SK-N-DZ (cell line): Measurements from ENCODE around the gene PRKG1.

Experiments
- DNase-seq: peaks from one replicate; pipeline ENCODE4 v3.0.0-alpha.2; 2015; ENCODE audit warnings: low spot score

PRKG1 gene

DNA sequence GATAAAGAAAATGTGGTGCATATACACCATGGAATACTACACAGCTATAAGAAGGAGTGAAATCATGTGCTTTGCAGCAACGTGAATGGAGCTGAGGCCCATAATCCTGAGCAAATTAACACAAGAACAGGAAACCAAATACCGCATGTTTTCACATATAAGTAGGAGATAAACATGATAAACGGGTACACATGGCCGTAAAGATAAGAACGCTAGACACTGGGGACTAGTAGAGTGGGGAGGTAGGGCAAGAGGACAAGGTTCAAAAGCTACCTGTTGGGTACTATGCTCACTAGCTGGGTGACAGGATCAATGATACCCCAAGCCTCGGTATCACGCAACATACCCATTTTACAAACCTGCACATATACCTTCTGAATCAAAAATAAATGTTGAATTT, 511.5 kb downstream of the PRKG1 start:
- DNase-seq = no peak

DNA sequence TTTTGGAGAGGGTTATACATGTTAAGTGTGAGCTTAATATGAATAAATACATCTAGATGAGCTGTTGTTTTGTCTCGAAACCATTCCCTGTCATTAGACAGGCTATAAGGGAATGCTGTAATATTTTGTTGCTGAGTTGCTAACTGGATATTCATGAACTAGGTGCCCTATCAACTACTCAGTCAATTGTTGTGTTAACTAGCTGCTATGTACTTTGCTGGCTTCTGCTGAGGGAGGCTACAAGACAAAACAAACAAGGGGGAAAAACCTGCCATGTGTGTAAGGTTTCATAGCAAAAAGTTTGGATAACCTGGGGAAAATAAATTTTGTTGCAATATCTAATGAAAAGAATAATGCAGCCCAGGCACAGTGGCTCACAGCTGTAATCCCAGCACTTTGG, 514.7 kb downstream of the PRKG1 start:
- DNase-seq = no peak

DNA sequence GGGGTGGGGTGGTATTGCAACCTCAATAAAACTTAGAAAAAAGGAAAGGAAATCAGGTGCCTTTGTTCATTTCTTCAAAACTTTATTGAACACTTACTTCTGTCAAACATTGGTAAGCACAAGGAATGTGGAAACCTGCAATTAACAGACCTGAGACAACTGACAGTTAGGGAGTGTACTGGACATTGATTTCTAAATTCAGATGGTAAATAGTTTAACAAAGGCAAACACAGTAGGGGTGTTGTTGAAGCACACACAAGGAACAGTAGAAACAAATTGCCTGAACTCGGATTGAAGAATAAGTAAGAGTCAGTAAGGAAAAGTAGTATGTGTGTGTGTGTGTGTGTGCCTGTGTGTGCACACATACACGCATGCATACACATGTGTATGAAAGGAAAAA, 516.5 kb downstream of the PRKG1 start:
- DNase-seq = no peak

GRCh38 chr10:51596695-51597094, 522.4 kb downstream of the PRKG1 start:
- no peak for DNase-seq

GRCh38 chr10:51599647-51600046, 525.4 kb downstream of the PRKG1 start:
- DNase-seq = no peak

- no peak for DNase-seq
Observed at GRCh38 chr10:51602326-51602725, 528.0 kb downstream of the PRKG1 start.

DNA sequence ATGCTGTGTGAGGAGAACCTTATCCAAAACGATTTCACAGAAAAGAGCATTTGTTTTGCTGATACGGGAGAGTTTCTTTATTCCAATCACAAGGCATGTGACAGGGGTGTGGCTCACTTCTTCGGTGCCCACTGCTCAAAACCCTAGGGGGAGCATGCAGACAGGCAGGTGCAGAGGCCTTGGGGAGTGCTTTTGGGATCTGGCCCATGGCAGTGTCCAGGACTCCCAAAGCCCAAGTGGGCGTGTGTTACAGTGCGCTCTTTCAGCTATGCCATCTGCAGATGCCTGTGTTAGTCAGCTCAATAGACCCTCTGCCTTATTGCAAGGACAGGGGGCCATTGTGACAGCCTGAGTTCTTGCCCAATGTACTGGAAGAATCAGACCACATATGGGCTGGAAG, 530.3 kb downstream of the PRKG1 start:
- DNase-seq = no peak

DNA sequence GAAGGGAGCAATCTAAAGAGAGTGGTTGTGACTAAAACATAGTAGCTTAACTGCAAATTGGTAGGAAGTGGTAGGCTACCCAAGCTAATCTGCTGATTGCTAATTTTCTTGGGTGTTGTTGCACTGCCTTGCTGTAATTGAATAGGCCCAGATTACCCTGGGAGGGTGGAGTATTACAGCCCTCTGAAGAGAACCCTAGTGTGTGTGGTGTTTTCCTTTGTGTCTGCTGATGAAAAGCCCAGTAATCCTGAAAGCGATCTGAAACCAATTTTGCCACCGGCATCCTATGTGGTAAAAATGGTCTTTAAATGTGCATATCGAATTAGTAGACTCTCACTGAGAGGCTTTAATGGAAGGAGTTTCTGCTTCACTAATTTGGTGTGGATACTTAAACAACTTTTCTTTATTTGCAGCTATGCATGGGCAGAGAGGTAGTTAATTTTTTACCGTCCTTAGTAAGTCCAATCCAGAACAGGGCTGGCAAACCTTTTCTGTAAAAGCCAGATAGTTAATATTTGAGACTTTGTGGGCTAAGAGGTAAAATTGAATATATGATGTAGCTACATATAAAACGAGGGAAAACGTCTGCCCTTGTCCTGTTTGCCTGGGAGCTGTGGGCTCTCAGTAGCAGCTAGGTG, 532.7 kb downstream of the PRKG1 start:
- DNase-seq = no peak

GRCh38 chr10:51607463-51607835, 533.2 kb downstream of the PRKG1 start:
- DNase-seq = no peak

DNA sequence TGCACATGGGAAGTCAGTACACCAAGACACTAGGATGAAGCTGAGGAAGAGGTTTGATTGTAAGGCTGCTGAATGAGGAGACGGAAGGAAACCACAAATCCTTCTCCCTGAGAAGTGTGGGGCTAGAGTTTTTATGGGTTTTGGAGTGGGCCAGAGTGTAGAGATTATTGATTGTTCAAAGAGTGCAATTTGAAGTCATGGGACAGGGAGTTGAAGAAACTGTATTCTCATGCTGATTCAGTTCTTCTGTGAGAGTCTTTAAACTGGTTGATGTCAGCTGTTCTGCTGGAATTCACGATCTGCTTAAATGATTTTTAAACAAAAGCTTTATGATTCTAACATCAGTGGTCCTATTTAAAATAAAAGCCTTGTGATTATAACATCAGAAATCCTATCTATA, 533.9 kb downstream of the PRKG1 start:
- no peak for DNase-seq

DNA sequence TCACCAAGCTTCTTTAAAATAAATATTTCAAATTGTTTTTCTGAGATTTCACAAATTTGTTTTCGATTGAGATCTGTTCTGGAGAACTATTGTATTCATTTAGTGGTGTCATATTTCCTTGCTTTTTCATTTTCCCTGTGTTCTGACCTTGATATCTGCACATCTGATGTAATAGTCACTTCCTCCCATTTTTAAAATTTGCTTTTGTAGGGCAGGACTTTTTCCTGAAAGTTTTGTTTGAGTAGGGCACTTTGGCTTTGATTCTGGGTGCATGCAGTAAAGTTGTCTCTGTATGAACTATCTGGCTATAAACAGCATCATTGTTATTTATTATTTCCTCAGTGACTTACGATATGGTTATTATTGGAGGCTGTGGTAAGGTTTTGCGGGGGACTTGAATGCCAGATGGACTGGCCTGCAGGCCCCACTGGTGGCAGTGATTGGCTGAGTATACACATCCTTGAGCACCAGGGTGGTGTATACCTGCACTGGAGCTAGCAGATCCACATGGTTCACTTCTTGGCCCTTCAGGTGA, 541.5 kb downstream of the PRKG1 start:
- no peak for DNase-seq

GRCh38 chr10:51617576-51618235, 543.4 kb downstream of the PRKG1 start:
- DNase-seq = no peak

DNA sequence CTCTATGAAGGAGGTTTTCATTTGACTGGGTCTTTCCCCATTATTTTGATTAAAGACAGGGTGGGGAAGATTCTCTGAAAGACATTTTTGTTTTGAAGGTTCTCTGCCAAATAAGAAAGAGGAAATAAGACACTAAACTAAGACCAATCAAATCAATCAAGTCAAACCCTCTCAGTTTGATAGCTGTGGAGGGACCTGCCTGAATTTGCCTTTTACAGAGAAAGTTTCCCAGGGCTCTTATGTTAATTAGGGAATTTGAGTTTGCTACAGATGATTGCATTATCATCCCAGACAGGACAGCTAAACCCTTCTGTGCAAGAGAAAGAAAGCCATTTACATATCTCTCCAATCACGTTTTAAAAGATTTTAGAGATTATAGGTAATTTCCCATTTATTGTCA, 545.1 kb downstream of the PRKG1 start:
- DNase-seq = no peak

- DNase-seq = no peak
Observed at GRCh38 chr10:51620131-51620530, 545.8 kb downstream of the PRKG1 start.

DNA sequence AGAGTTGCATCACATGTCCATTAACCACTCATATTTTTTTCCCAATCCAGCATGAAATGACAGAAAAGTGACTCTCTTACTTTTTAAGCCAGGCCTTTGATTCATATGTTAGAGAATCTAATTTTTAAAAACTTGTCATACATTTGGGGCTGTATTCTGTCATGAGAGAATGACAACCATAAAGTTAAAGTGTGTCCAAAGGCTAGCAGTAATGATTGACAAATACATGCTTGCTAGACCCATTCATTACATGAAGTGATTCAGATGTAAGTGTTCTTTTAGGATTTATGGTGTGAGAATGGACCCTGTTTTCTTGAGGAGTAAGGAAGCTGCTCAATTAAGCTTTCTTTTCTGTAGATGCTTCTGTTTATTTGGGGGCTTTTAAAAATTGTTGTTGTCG, 549.7 kb downstream of the PRKG1 start:
- no peak for DNase-seq

DNA sequence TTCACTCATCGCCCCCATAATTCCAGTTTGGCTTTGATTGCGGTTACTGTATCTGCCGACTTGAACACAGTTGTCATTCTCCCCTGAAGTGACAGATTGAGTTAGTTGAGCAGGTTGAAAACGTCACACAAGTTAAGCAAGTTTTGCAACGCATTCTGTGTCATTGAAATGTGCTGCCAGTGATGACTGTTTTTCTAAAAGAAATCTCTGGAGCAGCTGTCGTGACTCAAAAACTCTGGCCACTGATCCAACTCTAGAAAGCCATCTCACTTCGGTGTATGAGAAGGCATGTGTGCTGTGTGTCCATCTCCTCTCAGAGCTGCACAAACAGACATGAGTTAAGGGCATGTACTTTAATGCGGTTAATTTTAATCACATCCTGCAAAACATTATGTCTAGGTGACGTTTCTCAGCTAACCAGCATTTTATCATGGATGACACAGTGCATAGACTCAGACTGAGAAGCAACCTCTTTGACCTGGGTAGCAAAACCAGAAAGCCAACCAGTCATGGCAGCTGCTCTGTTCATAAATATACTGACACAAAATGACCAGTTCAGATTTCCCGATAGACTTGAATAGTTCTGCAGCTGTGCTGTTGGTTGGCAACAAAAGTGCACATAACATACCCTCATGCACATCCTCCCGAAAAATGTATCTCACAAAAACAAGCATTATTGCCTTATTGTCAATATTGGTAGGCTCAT, 555.8 kb downstream of the PRKG1 start:
- no peak for DNase-seq

- DNase-seq = no peak
Observed at GRCh38 chr10:51630640-51631005, 556.3 kb downstream of the PRKG1 start.

DNA sequence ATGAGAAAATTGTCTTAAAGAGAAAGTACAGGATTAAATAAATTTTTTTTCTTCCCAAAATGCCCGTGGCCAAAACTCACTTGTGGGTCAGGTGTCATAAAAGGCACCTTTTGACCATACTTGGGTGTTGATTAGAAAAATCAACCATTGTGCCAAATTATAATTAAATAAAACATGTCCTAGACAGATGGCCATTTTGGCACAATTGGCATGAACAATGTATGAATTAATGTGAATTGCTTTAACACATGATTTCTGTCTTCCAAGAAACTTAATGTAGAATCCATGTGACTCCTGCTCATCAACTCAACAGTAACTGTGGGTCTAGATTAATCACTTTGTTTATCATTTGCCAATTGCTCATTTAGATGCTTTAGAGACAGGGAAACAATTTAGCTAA, 561.1 kb downstream of the PRKG1 start:
- no peak for DNase-seq

DNA sequence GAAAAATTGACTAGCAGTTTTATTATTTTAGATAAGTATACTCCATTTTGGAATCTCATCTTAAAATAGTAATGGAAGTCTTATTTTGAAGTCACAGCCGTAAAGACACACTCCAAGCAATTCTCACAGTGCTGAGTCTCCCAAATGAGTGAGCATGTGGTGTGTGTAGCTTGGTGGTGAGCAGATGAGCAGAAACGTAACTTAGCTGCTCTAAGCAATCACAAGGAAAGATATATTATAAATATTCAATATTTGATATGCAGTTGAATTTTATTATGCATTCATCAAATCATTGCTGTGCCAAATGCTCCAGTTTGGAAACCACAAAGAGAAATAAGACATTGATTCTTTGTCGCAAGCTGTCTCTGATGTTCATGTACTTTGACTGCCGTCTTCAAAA, 563.9 kb downstream of the PRKG1 start:
- no peak for DNase-seq

GRCh38 chr10:51638737-51639136, 564.5 kb downstream of the PRKG1 start:
- no peak for DNase-seq

DNA sequence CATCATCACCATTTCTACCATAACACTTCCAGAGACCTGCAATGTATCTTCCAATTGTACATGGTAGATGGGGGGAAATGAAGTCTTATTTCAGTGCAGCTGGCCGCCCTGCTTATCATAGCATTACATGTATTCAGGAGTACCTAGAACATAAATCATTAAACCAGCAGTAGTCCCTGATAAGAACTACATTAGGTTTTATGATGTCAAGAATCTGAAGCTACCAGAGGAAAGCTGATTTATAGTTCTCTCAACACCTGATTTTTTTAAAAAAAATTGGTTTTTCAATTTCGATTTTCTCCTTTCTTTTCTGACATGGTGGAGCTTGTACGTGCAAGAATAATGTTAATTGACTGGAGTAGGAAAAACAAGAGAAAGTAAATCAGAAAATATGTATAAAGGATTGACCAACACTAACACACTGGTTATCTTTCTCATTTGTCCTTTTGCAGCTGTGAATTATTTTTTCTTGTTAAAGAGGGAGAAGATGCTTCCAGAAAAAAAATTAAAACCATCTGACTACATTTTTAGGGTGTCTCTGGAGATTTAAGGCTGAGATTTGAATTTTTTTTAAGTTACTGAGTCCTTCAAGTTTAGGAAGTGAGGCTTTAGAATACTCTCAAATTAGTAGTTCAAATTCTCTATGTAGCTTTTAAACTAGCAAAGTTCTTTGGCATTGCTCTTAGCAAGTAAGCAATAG, 566.0 kb downstream of the PRKG1 start:
- peak; percentile 41 for DNase-seq

- DNase-seq = no peak
Observed at GRCh38 chr10:51642581-51642980, 568.3 kb downstream of the PRKG1 start.
